Activated naive CD4-positive, alpha-beta T cell (primary cell): ENCODE results near the gene DOCK1.

ENCODE experiments used
- DNase-seq, 4 experiments: peaks; one replicate each; lab custom pipeline; 2025; lab: John Stamatoyannopoulos, UW

DOCK1 gene

DNA sequence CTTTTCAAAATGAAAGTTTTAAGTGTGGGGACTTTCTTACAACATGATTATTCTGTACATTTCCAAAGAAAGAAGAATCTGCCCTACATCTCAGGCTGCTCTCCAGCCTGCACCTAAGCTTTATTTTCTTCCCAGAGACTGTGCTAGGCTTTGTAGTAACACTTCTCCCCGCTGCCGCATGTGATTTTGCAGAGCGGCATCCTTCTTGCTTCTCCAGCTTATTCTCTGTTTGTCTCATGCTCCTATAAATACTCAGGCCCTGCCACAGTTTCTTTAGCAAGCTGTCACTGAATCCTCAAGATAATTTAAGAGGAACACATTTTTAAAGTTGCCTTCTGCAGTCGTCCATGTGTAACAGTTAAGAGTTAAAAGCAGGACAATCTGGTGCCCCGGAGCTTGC lies 237.6 kb downstream of the DOCK1 start:
- DNase-seq, result no peak

DNA sequence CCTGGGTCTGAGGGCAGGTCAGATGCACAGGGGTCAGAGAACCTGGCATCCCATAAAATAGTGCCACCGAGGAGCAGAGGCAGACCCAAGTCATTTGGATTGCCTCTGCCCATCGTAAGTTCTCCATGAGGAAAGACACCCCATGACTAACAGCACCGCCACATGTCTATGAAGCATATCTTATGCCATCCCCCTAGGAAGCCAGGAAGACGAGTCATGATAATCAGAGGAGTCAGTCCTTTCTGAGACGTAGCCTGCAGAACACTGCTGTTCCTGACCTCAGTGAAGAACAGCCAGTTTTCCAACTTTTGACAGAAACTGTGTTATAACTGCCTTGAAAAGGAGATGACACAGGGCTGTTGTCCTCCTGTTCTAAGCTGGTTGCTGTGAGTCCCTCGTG lies 239.9 kb downstream of the DOCK1 start:
- DNase-seq, result no peak

DNA sequence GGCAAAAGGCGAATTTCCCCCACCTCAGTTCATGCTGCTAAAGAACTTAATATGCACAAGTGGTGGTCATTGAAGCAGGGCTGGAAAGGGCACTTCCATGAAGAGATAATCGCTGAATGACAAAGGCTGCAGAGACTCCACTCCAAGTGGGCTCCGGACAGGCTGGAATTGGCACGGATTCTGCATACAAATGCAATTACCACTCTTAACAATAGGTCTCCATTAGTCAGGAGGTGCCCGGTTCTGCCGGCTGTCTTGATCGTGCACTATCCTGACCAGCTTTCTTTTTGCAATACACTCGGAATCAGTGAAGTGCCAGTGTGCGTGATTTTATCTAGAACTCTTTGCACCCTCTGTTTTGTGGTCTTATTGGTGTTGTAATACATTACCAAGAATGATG lies 241.4 kb downstream of the DOCK1 start:
- no peak for DNase-seq

DNA sequence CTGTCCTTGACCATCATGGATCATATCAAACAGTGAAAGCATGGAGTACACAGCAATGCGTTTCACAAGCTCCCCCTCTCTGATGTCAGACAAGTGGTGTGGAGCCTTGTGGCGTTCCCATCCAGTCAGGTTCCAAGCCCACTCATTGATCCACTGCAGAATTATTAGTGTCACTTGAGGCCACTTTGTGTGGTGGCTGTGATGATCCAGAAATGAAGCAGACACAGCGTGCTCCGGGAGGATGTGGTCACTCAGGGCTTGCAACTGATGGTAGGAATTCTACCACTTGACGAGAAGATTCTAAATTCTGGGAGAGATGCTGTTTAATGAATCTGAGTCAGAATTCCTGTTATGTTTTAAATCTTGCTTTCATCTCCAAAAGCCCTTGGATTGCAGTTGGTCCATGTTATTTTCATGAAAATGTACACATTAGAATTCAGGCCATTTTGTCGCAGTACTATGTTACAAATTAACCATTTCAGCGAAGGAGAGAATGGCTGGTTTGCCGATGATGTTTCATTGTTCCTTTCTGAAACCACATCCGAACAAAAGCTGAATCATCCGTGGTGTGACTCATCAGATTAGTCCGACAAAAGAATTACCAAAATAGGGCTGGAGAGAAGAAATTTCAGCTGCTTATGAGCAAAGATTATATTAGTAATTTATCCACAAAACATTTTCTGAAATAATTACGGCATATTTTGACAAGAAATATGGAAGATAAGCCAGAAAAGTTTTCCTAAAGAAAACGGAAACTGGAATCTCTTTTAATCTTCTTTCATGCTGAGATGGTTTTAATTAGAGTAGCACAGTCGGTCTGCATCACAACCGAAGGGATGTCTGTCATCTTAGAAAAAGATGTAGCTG lies 243.1 kb downstream of the DOCK1 start:
- DNase-seq, result no peak

DNA sequence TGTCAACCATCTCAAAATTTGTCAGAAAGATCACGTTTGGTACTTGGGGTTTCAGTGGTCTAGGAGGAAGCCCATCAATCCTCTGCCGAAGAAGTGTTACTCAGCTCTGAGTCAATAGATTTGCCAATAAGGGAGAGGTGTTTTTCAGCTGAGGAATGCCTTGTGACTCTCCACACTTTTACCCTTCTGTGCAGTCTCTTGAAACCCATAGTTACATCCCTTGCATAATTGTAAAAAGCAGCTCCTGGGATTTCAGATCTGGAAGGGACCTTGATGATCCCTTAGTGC lies 243.6 kb downstream of the DOCK1 start:
- no peak for DNase-seq

DNA sequence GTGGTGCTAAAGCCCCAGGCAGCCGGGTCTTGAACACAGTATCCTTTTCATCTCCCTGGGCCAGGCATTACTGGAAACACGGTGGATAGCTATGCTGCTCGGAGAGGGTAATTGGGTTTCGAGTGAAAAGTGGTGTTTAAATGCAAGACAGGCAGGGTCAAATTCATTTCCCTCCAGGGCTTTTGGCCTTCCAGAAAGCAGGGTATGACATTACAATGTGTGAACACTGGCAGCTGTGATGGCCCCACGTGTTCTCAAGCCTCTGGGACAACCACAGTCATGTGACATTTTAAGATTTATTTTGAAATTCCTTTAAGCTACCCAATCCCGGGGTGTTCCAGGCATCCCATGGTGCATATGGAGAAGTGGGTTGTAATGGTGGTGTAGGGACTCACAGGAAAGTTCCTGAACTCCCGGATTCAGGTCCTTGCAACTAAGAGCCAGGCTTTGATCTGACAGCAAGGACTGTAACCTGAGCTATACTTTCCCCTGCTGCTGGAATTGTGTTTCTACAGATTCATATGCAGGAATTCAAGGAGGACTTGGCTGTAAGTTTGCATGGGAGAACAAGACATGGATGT lies 244.4 kb downstream of the DOCK1 start:
- no peak for DNase-seq

DNA sequence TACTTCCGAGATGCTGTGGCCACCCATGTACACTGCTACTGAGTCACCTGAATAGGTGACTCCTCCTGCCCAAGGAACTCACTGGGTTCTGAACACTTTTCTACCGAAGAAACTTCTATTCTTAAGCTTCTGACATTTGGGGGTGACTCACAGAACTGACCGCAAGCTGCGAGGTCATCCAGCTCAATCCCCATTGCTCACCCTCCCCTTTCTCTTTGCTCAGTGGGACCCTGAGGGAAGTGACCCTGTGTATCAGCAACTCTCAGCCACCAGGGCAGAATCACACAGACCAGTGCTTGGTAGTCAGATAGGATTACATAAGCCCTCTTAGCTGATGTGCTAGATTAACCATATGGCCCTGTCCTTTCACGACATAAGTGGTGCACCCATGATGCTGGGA lies 244.9 kb downstream of the DOCK1 start:
- DNase-seq, result no peak

DNA sequence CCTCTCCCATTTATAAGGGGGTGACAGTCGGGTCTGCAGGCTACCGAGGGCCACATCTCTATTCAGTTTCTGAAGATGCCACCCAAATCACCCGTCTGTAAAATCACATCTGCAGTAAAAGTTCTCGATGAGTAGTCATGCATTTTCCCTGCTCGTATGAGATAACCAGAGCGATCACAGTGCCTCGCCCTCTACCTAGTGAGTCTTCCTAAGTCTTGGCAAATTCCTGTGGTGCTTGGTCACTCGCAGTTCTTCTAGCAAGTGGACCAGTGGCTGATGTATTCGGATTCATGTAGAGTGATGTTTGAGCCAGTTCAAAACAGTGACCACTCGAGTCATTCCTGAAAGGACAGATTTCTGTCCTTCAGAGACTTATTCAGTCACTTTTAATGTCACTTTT lies 246.3 kb downstream of the DOCK1 start:
- no peak for DNase-seq

DNA sequence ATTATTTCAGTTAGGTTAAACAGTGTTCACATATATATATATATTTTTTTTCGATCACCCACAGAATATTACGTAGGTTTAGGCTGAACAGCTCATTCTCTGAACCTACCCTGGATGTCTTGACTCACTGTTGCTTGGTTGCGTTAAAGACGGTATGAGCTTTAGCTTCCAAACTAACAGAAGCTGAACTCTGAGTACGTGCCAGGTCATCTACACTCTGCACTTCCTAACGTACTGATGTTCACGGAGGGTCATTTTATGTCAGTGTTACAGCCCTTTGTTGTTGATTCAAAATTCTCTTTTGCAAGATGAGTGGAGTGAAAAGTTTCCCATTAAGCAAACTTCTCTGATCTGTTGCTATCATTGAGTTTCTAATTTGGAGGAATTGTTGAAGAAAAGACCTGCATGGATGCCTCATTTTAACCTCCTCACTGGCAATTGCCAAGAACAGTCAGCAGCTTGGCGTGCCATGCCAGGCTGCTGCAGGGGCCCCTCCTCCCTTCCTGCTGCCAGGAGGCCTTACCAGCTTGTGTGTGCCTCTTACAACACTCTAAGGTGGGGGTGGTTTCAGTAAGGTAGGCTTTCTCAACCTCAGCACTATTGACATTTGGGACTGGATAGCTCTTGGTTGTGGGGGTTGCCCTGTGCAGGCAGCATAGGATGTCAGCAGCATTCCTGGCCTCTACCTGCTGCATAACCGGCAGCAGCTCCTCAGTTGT lies 246.9 kb downstream of the DOCK1 start:
- no peak for DNase-seq

DNA sequence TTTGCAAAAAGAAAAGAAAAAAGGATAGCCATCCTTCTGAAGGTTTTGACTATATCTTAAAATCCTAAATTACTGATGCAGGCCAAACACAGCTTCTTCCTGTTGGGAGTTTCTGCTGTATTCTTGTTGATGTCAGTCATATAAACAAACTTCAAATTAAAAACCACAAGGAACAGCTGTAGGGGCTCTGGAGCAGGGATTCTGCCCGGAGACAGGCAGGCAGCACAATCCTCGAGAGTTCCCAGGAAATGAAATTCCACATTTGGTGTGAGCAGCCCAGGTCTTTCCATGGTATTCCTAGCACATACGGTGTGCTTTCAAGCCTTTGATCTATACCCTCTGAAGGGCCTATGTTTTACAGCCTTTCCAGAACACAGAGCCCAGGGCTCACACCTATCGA lies 248.0 kb downstream of the DOCK1 start:
- DNase-seq, result no peak

DNA sequence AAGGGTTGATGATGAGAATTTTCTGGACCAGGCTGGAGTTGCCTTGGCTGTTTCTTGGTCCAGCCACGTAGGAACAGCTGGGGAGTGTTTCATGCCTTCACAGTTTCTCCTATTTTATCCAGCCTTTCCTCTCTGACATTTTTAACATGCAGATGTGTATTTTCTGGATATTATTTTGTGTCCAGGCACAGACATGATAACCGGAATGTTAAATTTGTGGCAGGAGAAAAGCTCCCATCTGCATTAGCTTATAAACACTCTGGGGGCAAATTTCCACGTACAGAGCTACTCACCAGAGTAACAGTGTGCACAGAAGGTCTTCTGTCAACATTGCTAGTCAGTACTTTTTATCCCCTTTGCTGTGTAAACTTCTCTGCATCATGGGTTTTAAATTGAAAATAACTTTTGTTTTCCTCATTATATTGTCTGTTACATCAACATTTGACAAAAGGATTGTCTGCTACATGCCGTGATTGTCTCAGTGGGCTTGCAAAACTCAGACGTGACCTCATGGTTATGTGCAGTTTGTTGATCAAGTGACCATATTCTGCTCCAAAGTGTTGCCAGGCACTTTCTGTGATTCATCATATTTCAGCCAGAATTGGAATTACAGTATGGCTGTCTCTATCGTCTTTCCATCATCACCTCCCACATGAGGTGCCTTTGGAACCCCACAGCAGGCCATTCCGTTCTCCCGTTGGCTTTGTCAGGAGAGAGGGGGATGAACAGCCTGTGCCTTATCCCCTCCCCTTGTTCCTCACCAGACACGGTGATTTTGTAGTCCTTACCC lies 249.8 kb downstream of the DOCK1 start:
- no peak for DNase-seq

DNA sequence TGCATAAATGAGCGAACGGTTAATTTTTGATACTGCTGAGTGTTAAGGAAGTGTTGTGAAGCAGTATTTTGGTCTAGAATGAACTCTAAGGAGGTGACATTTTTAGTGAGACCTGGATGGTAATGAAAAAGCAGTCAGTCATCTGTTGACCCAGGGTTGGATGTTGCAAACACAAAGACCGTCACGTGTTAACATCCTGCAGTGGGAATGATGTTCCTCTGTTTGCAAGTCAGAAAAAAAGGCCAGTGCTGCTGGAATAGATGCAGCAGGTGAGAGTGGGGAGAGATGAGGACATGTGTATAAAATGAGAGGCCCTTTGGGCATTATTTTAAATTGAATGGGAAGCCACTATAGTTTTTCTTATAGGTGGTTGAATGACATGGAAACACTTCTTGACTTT lies 251.9 kb downstream of the DOCK1 start:
- no peak for DNase-seq

DNA sequence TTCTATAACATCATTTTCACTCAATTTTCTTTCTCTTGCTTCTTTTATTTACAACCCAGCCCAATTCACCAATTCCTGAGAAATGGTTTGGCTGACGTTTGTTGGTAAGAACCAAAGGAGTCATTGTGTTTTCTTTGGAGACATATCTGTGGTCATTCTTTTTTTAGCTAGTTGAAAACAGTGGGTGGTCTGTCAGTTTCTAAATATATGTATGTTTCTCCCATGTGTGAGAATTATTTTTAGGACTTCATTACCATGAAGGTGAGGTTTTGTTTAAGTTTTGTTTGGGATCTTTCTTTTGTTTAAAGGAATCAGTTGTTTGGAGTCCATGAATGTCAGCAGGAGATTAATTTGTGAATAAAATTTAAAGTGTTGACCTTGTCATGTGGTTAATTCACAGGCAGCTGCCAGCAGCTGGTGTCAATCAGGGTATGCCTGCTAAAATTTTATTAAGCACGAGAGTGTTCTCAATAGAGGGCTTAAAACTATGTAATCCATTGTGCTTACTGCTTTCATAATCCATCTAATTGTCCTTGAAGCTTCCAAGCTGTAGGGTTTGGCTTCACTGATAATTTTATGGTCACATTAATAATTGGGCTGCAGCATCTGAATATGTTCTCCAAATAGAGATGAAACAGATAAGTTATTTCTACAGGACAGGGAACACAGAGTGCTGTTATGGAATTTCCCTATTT lies 252.4 kb downstream of the DOCK1 start:
- no peak for DNase-seq

DNA sequence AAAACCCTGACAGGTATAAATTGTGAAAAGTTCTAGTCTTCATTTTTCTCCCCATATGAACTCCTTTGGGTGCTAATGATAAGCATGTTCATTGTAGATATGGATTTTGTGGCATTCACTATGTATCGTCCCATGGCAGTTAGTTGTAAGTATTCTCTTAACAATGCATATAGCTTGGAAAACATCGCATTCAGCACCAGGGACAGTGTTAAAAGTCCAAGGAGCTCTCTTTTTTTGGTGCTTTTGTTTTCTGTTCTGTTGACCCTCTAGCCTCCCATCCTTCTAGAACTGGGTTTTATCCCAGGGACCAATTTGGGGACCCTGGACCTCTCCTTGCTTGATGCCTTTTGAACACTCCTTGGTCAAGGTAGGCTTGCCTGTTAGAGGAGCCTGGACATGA lies 253.4 kb downstream of the DOCK1 start:
- no peak for DNase-seq

DNA sequence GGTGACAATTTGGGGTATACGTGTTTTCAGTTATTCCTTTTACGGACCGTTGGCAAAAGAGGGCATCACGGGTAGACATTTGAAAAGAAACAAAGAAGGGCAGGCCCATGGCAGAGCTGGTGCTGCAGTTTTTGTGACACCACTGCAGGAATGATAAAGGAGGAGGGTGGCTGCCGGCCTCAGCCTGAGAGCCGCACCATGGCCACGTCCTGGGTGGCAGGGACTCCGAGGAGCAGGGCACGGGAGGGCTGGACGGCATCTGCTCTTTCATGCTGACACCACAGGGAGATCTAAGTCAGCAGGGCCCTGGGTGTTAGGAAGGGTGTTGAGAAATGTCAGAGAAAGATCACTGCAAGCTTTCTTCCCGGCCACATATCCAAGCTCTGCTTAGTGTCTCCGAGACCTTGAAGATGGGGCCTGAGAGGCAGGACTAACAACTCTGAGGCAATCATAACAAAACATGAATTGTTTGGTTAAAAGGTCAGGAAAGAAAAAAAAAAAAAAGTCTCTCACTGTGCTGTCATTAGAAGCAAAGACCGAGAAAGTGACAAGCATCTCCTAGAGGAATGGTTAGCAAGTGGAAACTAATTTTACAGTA lies 254.5 kb downstream of the DOCK1 start:
- DNase-seq, result no peak

DNA sequence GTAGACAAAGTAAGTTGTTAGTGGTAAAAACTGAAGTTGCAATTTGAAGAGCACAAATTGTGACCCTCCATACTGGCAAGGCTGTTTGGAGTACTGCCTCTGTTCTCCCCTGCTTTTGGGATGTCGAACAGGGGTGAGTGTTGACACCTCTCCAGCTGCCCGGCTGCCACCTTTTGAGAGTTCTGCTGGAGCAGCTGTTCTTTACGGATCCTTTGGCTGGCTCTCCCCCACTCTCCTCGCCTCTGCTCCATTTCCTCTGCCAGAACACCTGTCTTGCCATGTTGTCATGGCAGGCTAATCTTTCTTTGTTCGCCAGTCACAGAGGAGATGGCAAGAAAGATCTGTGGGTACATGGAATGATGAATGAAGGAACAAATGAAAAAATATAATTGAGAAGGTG lies 256.3 kb downstream of the DOCK1 start:
- DNase-seq, result no peak

DNA sequence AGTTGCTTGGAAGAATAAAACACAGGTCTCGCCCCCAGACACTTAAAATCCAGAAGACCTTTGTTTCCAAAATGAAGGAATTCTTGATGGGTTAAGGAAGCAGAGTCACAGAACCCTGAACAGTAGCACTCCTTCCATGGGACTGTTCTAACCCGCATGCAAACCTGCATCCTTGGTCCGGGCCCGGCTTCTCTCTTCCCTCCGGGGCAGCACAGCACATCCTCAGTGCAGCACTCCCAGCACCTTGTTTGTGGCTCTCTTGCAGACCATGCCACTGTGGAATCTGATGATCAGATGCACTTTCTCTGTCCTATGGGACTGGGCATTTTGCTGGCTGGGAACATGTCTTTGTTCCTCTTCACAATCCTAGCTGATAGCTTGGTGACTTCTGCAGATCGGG lies 257.6 kb downstream of the DOCK1 start:
- DNase-seq, result no peak

DNA sequence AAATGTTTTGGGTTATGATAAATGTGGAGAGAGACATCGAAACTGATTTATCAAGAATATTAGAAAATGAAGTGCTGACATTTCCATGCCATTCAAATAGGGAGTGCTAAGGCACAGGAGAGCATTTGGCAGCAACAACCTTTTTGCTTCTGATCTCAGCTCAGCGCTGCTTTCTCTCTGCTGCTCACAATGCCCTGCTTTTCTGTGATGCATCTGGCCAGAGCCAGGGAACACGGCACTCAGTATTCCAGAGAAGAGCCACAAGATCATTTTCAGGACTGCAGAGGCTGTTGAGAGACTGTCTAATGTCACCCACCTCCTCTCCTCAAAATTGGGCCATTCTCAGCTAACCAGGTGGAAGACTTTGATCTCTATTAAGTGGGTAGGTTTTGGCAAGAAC lies 263.0 kb downstream of the DOCK1 start:
- no peak for DNase-seq

DNA sequence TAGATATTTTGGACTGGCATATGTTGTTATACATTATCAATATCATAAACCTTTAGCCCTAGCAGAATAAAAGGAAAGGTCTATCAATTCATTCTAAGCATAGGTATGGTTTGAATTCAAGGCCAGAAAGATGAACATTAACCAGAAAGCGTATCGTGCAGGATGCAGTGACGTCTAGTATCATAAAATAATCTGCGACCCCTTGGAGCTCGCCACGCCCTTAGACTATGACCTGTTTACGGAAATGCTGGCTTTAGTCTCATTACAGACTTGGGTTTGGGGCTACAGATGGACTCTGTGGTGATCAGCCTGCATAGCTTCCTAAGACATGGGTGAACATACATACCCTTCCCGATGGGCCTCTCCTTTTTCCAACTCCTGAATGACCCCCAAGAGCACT lies 269.6 kb downstream of the DOCK1 start:
- no peak for DNase-seq

DNA sequence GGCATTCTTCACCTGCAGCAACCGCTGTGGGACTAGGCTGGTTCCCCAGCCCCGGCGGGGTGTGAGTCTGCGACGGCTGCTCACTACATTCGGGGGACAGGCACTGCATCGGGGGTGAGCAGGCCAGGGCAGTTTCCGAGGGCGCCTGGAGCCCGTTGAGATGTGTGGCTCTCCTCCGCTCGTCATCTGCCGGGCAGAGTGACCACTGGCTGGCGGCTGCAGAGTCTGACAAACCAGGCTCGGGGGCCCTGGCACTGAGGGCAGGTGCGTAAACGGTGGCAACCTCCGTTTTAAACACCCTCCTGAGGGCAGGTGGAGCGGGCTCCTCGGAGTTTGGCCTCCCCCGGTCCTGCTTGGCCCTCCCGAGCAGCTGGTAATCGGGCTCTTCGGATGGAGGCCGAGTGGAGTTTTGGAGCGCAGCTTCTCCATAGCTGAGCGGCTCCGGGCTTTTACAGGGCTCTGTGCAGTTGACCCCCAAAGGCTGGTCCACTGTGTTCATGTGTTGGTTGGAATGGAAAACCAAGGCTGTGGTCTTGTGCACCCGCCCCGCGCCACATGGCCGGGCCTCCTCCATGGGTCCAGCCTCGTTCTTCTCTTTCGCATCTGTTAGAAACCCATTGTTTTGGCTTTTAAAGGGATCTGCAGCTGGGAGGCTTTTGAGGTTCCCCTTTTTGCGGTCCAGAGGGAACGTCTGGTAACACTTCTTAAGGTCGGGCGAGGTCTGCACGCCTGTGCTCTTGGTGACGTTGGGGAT lies 270.3 kb downstream of the DOCK1 start:
- DNase-seq, result no peak

DNA sequence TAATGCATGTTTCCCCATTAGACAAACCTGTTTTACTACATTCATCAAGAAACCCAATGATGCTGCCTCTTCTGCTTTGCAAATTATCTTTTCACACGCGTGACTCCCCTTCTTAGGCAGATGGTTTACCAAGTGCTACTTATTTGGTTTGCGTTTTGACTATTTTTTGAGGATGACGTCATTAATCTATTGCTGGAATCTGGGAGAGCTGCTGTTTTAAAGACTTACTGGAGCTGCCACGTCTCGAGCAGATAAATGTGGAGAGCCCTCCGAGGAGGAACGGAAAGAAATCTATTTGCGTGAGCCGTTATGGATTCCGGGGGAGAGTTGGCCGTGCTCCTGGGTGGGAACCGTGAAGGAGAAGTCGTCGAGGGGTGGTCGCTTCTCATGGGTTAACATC lies 271.4 kb downstream of the DOCK1 start:
- DNase-seq, result no peak
